ENCODE data around the gene CYP24A1.
"Not testable (repeated sequence)": the region's sequence is repeated elsewhere in the genome, so short reads cannot be mapped to it uniquely, and the experiment has no call there.

The CYP24A1 gene

GRCh38 chr20:54134445-54135220, 39.2 kb downstream of the CYP24A1 start:
- DNase-seq (ENCODE audit: low read depth, low spot score) = no peak

GRCh38 chr20:54133434-54134427, 40.1 kb downstream of the CYP24A1 start:
- no peak for DNase-seq (ENCODE audit: low read depth, low spot score)

GRCh38 chr20:54132612-54133433, 41.0 kb downstream of the CYP24A1 start:
- DNase-seq (ENCODE audit: low read depth, low spot score) = peak; percentile 62

GRCh38 chr20:54131675-54132611, 41.8 kb downstream of the CYP24A1 start:
- DNase-seq (ENCODE audit: low read depth, low spot score) = no peak

GRCh38 chr20:54131125-54131524, 42.7 kb downstream of the CYP24A1 start:
- not testable (repeated sequence) for DNase-seq (ENCODE audit: low read depth, low spot score)

GRCh38 chr20:54129350-54129749, 44.4 kb downstream of the CYP24A1 start:
- DNase-seq (ENCODE audit: low read depth, low spot score) = no peak

- DNase-seq (ENCODE audit: low read depth, low spot score) = no peak
Observed at GRCh38 chr20:54127855-54128574, 45.8 kb downstream of the CYP24A1 start.

- no peak for DNase-seq (ENCODE audit: low read depth, low spot score)
Observed at GRCh38 chr20:54126806-54127655, 46.8 kb downstream of the CYP24A1 start.

- DNase-seq (ENCODE audit: low read depth, low spot score) = not testable (repeated sequence)
Observed at GRCh38 chr20:54126328-54126727, 47.5 kb downstream of the CYP24A1 start.

- peak; percentile 32 for DNase-seq (ENCODE audit: low read depth, low spot score)
Observed at GRCh38 chr20:54123587-54124180, 50.1 kb downstream of the CYP24A1 start.

- no peak for DNase-seq (ENCODE audit: low read depth, low spot score)
Observed at GRCh38 chr20:54122681-54123586, 50.9 kb downstream of the CYP24A1 start.

- no peak for DNase-seq (ENCODE audit: low read depth, low spot score)
Observed at GRCh38 chr20:54122189-54122588, 51.6 kb downstream of the CYP24A1 start.

GRCh38 chr20:54119744-54120143, 54.0 kb downstream of the CYP24A1 start:
- DNase-seq (ENCODE audit: low read depth, low spot score) = no peak

GRCh38 chr20:54118220-54119001, 55.4 kb downstream of the CYP24A1 start:
- DNase-seq (ENCODE audit: low read depth, low spot score) = no peak

- DNase-seq (ENCODE audit: low read depth, low spot score) = no peak
Observed at GRCh38 chr20:54116550-54117235, 57.1 kb downstream of the CYP24A1 start.
